Measurements from ENCODE around the gene HMGXB3. TPM values are rescaled to one million over a fixed set of nuclear protein-coding genes. Genes with fewer than 3 reads are reported as not detected.
A peak's percentile ranks its signal among the peaks of the same experiment; 100 is the strongest.

The HMGXB3 gene
- total RNA-seq, 2 experiments from 2014 or later, result 29.4 to 31.7 TPM

GRCh38 chr5:150068472-150068871 is 67.9 kb downstream of the HMGXB3 start:
- Mint-ChIP-seq H3K36me3 (ENCODE audit: low read depth) (no peaks in the 10 kb centered on the region), H3K9me3 (no peaks in the 10 kb centered on the region), H3K4me3 (no peak overlapping the region), H3K27ac (no peak overlapping the region), H3K4me1 (peaks cover 23% of the 10 kb centered on the region), H3K27me3 (peaks cover 3% of the 10 kb centered on the region)
- DNase-seq, result no peak
- ChIA-PET POLR2A (no interaction called here), CTCF (interaction anchor here (1.4 to 1.5 kb wide), 2 partner anchors 11 to 13 kb away, joined by 4 read pairs; no protein-coding TSS in a partner anchor)

GRCh38 chr5:150068961-150069645 is 68.6 kb downstream of the HMGXB3 start:
- CTCF ChIA-PET, result interaction anchor here (0.6 to 1.5 kb wide), 4 partner anchors 9 to 217 kb away, joined by 3 to 5 read pairs (median 4); no protein-coding TSS in a partner anchor
- no peak for DNase-seq
- Mint-ChIP-seq H3K4me1 (peaks cover 23% of the 10 kb centered on the region), H3K4me3 (no peak overlapping the region), H3K9me3 (no peaks in the 10 kb centered on the region), H3K27me3 (peaks cover 1% of the 10 kb centered on the region), H3K36me3 (ENCODE audit: low read depth) (no peaks in the 10 kb centered on the region), H3K27ac (no peak overlapping the region)
- POLR2A ChIA-PET, result no interaction called here

GRCh38 chr5:150069672-150070627 is 69.4 kb downstream of the HMGXB3 start:
- H3K27me3 Mint-ChIP-seq, result no peaks in the 10 kb centered on the region
- H3K4me1 Mint-ChIP-seq, result peaks cover 23% of the 10 kb centered on the region
- no peak overlapping the region for H3K4me3 Mint-ChIP-seq
- ChIA-PET CTCF (interaction anchor here (0.8 to 1.4 kb wide), 3 partner anchors 8 to 40 kb away, joined by 3 to 4 read pairs (median 3); no protein-coding TSS in a partner anchor), POLR2A (no interaction called here)
- H3K36me3 Mint-ChIP-seq (ENCODE audit: low read depth), result no peaks in the 10 kb centered on the region
- no peak for DNase-seq
- H3K9me3 Mint-ChIP-seq, result no peaks in the 10 kb centered on the region
- no peak overlapping the region for H3K27ac Mint-ChIP-seq

GRCh38 chr5:150070821-150071220 is 70.3 kb downstream of the HMGXB3 start:
- Mint-ChIP-seq H3K4me3 (no peak overlapping the region), H3K27me3 (no peaks in the 10 kb centered on the region), H3K9me3 (no peaks in the 10 kb centered on the region), H3K4me1 (peaks cover 23% of the 10 kb centered on the region), H3K36me3 (ENCODE audit: low read depth) (no peaks in the 10 kb centered on the region), H3K27ac (no peak overlapping the region)
- DNase-seq, result no peak
- CTCF ChIA-PET, result interaction anchor here (1.0 kb wide), 1 partner anchor 41 kb away, joined by 3 read pairs; no protein-coding TSS in a partner anchor
- POLR2A ChIA-PET, result no interaction called here

GRCh38 chr5:150073086-150073625 is 72.6 kb downstream of the HMGXB3 start:
- Mint-ChIP-seq H3K4me1 (peaks cover 3% of the 10 kb centered on the region), H3K36me3 (ENCODE audit: low read depth) (no peaks in the 10 kb centered on the region), H3K4me3 (no peak overlapping the region), H3K27me3 (no peaks in the 10 kb centered on the region), H3K27ac (no peak overlapping the region), H3K9me3 (no peaks in the 10 kb centered on the region)
- no peak for DNase-seq
- CTCF ChIA-PET, result interaction anchor here (0.9 to 1.5 kb wide), 2 partner anchors 14 to 23 kb away, joined by 3 read pairs; no protein-coding TSS in a partner anchor
- POLR2A ChIA-PET, result no interaction called here

- Mint-ChIP-seq H3K36me3 (ENCODE audit: low read depth) (no peaks in the 10 kb centered on the region), H3K9me3 (no peaks in the 10 kb centered on the region), H3K27me3 (no peaks in the 10 kb centered on the region), H3K4me1 (peaks cover under 1% of the 10 kb centered on the region), H3K4me3 (no peak overlapping the region), H3K27ac (no peak overlapping the region)
- no peak for DNase-seq
- ChIA-PET POLR2A (no interaction called here), CTCF (interaction anchor here (0.6 to 0.9 kb wide), 4 partner anchors 10 to 247 kb away, joined by 3 to 7 read pairs (median 4); partner anchors contain the start of gene CSF1R)
Measured at GRCh38 chr5:150073677-150074076, 73.1 kb downstream of the HMGXB3 start.

GRCh38 chr5:150075233-150075632 is 74.7 kb downstream of the HMGXB3 start:
- peaks cover 4% of the 10 kb centered on the region for H3K27me3 Mint-ChIP-seq
- no peak overlapping the region for H3K27ac Mint-ChIP-seq
- no peaks in the 10 kb centered on the region for H3K9me3 Mint-ChIP-seq
- no peaks in the 10 kb centered on the region for H3K36me3 Mint-ChIP-seq (ENCODE audit: low read depth)
- no peaks in the 10 kb centered on the region for H3K4me1 Mint-ChIP-seq
- ChIA-PET CTCF (no interaction called here), POLR2A (interaction anchor here (0.6 kb wide), 1 partner anchor 1336 kb away, joined by 3 read pairs; no protein-coding TSS in a partner anchor)
- peak; percentile 4 for DNase-seq
- H3K4me3 Mint-ChIP-seq, result no peak overlapping the region

- H3K9me3 Mint-ChIP-seq, result no peaks in the 10 kb centered on the region
- ChIA-PET CTCF (no interaction called here), POLR2A (interaction anchor here (0.6 kb wide), 1 partner anchor 1337 kb away, joined by 3 read pairs; no protein-coding TSS in a partner anchor)
- no peaks in the 10 kb centered on the region for H3K4me1 Mint-ChIP-seq
- DNase-seq, result peak; percentile 3
- H3K27me3 Mint-ChIP-seq, result peaks cover 4% of the 10 kb centered on the region
- no peaks in the 10 kb centered on the region for H3K36me3 Mint-ChIP-seq (ENCODE audit: low read depth)
- H3K4me3 Mint-ChIP-seq, result no peak overlapping the region
- H3K27ac Mint-ChIP-seq, result no peak overlapping the region
Measured at GRCh38 chr5:150075806-150076205, 75.3 kb downstream of the HMGXB3 start.

- POLR2A ChIA-PET, result interaction anchor here (0.6 kb wide), 1 partner anchor 352 kb away, joined by 3 read pairs; no protein-coding TSS in a partner anchor
- DNase-seq, result peak; percentile 4
- Mint-ChIP-seq H3K4me3 (no peak overlapping the region), H3K27me3 (peaks cover 8% of the 10 kb centered on the region), H3K9me3 (no peaks in the 10 kb centered on the region), H3K4me1 (no peaks in the 10 kb centered on the region), H3K36me3 (ENCODE audit: low read depth) (no peaks in the 10 kb centered on the region), H3K27ac (no peak overlapping the region)
- CTCF ChIA-PET, result interaction anchor here (1.2 to 1.3 kb wide), 2 partner anchors 8 to 287 kb away, joined by 3 to 4 read pairs; no protein-coding TSS in a partner anchor
Measured at GRCh38 chr5:150077060-150077459, 76.5 kb downstream of the HMGXB3 start.

- H3K4me3 Mint-ChIP-seq, result no peak overlapping the region
- H3K36me3 Mint-ChIP-seq (ENCODE audit: low read depth), result no peaks in the 10 kb centered on the region
- H3K4me1 Mint-ChIP-seq, result no peaks in the 10 kb centered on the region
- no peaks in the 10 kb centered on the region for H3K9me3 Mint-ChIP-seq
- H3K27me3 Mint-ChIP-seq, result peaks cover 19% of the 10 kb centered on the region
- no peak overlapping the region for H3K27ac Mint-ChIP-seq
- peak; percentile 1 for DNase-seq
- ChIA-PET CTCF (interaction anchor here (1.3 kb wide), 1 partner anchor 9 kb away, joined by 3 read pairs; no protein-coding TSS in a partner anchor), POLR2A (no interaction called here)
Measured at GRCh38 chr5:150077996-150078801, 77.7 kb downstream of the HMGXB3 start.

- Mint-ChIP-seq H3K36me3 (ENCODE audit: low read depth) (no peaks in the 10 kb centered on the region), H3K4me3 (no peak overlapping the region), H3K27me3 (peaks cover 25% of the 10 kb centered on the region), H3K4me1 (no peaks in the 10 kb centered on the region), H3K27ac (no peak overlapping the region), H3K9me3 (no peaks in the 10 kb centered on the region)
- POLR2A ChIA-PET, result no interaction called here
- CTCF ChIA-PET, result no interaction called here
- DNase-seq, result peak; percentile 2
Measured at GRCh38 chr5:150078802-150079689, 78.5 kb downstream of the HMGXB3 start.
